Activated T-helper 17 cell treated with anti-CD3 and anti-CD28 coated beads, Interleukin-2, amount 50 U/mL, for 72 hours (primary cell): ENCODE measurements around the gene B4GALNT1. TPM values are rescaled to one million over a fixed set of nuclear protein-coding genes. Genes with fewer than 3 reads are reported as not detected.
"Not testable (repeated sequence)": the region's sequence is repeated elsewhere in the genome, so short reads cannot be mapped to it uniquely, and the experiment has no call there.

Experiments
- ATAC-seq: fragments of 150-1000 bp; cut with Tn5 transposase; replicated peaks from 2 replicates; pipeline ENCODE4 v1.10.0; 2021; ENCODE audit warnings: mild to moderate bottlenecking, moderate library complexity
- H3K27ac Mint-ChIP-seq: one replicate; pipeline ENCODE4 v1.8.0; 2022; ENCODE audit warnings: mixed read lengths
- H3K27me3 Mint-ChIP-seq: one replicate; pipeline ENCODE4 v1.8.0; 2022; ENCODE audit warnings: mixed read lengths
- H3K36me3 Mint-ChIP-seq: one replicate; pipeline ENCODE4 v1.8.0; 2022; ENCODE audit warnings: low read depth, mild to moderate bottlenecking, mixed read lengths
- H3K4me1 Mint-ChIP-seq: one replicate; pipeline ENCODE4 v1.8.0; 2022; ENCODE audit warnings: mixed read lengths
- H3K4me3 Mint-ChIP-seq: one replicate; pipeline ENCODE4 v1.8.0; 2022; ENCODE audit warnings: mild to moderate bottlenecking, mixed read lengths
- H3K9me3 Mint-ChIP-seq: one replicate; pipeline ENCODE4 v1.8.0; 2022; ENCODE audit warnings: mixed read lengths
- total RNA-seq, 2 donors: library from RNA; stranded (reverse); gene quantifications; one replicate each; pipeline ENCODE4 v1.2.3, GENCODE V29; 2022

The B4GALNT1 gene
- total RNA-seq, 2 donors from 2014 or later: 1.5 to 3.7 TPM

DNA sequence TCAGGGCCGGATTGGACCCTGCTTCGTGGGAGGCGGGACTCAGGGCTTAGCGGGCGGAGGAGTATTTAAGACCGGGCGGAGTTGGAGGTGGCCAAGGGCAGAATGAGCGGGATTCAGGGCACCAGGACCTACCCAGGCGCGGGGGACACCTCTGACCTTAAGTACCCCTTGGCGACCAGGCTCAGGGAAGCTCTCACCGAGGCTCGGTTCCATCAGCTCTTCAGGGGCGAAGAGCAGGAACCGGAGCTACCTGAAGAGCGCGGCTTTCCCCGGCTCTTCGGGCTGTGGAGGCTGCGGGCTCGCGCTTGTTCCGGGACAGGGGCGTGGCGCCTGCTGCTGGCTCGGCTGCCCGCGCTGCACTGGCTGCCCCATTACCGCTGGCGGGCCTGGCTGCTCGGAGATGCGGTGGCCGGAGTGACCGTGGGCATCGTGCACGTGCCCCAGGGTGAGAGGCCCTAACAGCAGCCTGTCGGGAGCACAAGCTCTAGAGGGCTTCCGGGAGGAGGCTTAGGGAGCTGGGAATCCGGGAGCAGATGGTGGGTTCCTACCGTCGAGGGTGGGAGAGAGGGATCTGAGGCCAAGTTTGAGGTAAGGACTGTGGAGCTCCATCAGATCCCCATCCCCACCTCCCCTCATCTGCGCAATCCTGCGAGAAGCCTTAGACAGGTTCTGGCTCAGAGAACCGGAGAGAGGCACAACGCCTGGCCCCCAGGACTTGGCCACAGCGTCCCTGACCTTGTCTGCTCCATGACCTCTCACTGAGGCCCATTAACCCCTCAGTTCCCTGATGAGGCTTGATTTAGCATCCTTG lies 13.4 kb downstream of the B4GALNT1 start:
- Mint-ChIP-seq H3K27ac (no peak overlapping the region), H3K4me3 (peak overlapping the region; percentile 52)
- ATAC-seq: peak; percentile 57

DNA sequence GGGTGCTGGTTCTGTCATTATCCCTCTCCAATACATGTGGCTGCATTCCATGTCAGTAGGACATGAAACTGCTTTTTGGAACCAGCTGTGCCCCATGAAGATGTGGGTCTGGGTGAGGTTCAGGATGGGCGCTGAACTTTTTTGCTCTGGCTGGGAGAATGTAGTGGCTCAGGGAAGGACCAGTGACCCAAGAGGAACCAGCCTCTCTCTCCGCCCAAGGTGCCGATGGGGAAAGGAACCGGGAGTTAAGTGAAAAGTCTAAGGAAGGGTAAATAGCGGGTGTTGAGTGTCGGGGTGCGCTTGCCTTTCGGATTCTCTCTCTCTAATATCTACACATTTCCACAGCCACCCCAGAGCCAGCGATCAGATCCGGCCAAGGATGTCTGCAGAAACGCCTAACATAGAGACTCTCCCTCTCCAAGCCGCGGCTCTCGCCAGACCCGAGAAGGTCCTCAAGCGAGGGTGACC lies 14.0 kb downstream of the B4GALNT1 start:
- peaks cover 6% of the 10 kb centered on the region for H3K36me3 Mint-ChIP-seq
- no peak for ATAC-seq
- H3K9me3 Mint-ChIP-seq: no peaks in the 10 kb centered on the region
- H3K27ac Mint-ChIP-seq: no peak overlapping the region
- H3K4me1 Mint-ChIP-seq: peaks cover 11% of the 10 kb centered on the region
- H3K4me3 Mint-ChIP-seq: peak overlapping the region; percentile 52
- peaks cover 62% of the 10 kb centered on the region for H3K27me3 Mint-ChIP-seq

More for the DNA sequence above, 13.4 kb downstream of the B4GALNT1 start:
- peaks cover 69% of the 10 kb centered on the region for H3K27me3 Mint-ChIP-seq
- peaks cover 6% of the 10 kb centered on the region for H3K36me3 Mint-ChIP-seq
- no peaks in the 10 kb centered on the region for H3K9me3 Mint-ChIP-seq
- H3K4me1 Mint-ChIP-seq: peaks cover 11% of the 10 kb centered on the region

DNA sequence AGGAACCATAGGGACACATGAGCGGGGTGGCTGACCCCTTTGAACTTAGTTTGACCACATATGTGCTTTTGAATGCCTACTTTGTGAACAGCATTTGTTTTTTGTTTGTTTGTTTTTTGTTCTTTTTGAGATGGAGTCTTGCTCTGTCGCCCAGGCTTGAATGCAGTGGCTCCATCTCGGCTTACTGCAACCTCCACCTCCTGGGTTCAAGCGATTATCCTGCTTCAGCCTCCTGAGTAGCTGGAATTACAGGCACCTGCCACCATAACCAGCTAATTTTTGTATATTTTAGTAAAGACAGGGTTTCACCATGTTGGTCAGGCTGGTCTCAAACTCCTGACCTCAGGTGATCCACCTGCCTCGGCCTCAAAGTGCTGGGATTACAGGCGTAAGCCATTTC lies 14.6 kb downstream of the B4GALNT1 start:
- H3K9me3 Mint-ChIP-seq, H3K36me3 Mint-ChIP-seq, H3K27ac Mint-ChIP-seq, H3K4me3 Mint-ChIP-seq, ATAC-seq: not testable (repeated sequence)
- Mint-ChIP-seq H3K27me3 (peaks cover 59% of the 10 kb centered on the region), H3K4me1 (peaks cover 11% of the 10 kb centered on the region)

DNA sequence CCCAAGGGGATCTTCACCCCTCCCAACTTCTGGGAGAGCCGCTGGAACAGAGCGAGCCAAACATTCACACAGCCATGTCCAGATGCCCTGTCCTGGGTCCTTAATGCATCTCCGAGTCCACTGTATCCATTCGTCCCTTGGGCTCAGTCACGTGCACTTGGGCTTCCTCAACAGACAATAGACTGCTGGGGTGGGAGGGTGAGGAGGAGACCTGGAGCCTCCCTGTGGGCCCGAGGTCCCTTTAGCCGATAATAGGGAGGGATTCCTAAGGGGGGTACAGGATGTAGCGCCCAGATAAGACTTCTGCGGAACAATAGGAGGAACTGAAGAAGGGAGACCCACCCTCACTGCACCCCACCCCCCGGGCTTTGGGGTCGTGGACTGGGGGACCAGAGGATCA lies 15.1 kb downstream of the B4GALNT1 start:
- peaks cover 54% of the 10 kb centered on the region for H3K27me3 Mint-ChIP-seq
- H3K4me3 Mint-ChIP-seq: no peak overlapping the region
- peaks cover 11% of the 10 kb centered on the region for H3K4me1 Mint-ChIP-seq
- no peaks in the 10 kb centered on the region for H3K9me3 Mint-ChIP-seq
- H3K27ac Mint-ChIP-seq: no peak overlapping the region
- ATAC-seq: no peak
- H3K36me3 Mint-ChIP-seq: peaks cover 6% of the 10 kb centered on the region

DNA sequence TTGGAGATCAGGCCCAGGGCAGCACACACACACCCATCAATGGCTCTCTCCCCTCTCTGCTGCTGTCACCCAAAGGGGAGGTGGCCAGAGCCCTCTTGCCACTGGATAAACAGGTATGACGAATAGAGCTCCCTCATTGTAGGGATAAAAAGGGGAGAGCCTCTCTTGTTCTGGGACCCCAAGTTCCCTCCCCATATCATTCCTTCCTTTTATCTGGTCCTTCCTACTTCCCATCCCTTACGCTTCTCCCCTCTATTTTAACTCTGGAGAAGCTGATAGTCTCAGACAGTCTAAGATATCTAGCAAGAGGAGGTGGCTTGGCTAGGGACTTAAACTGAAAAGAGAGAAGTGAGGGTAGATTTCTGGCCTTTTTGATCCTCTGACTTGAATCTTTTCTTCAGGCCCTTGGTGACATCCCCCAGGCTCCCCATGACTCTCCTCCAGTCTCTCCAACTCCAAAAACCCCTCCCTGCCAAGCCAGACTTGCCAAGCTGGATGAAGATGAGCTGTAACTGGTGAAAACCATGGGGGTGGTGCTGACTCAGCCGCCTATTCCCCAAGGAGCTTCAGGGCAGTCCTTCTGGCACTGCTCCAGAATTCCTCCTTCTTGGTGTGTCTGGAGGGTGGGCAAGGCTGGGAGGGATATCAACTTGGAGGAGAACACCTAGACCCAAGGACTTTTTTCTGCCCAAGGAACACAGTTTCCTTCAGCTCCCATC lies 16.5 kb downstream of the B4GALNT1 start:
- H3K9me3 Mint-ChIP-seq: no peaks in the 10 kb centered on the region
- H3K36me3 Mint-ChIP-seq: no peaks in the 10 kb centered on the region
- no peak overlapping the region for H3K27ac Mint-ChIP-seq
- H3K27me3 Mint-ChIP-seq: peaks cover 48% of the 10 kb centered on the region
- H3K4me1 Mint-ChIP-seq: peaks cover 5% of the 10 kb centered on the region
- no peak overlapping the region for H3K4me3 Mint-ChIP-seq
- ATAC-seq: no peak

DNA sequence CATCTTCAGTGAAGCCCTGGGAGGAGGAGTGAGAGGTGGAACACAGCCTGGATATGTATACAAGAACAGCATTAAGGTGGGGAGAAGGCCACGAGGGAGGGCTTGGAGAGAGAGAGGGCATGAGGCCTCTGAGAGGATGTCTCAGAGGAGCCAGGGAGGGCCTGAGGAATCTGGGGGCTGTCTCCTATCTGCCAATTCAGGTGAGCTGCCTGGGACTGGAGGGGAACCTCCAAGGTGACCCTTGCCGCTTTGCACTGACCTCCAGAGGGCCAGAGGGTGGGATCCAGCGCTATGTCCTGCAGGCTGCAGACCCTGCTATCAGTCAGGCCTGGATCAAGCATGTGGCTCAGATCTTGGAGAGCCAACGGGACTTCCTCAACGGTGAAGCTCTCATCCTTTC lies 17.4 kb downstream of the B4GALNT1 start:
- ATAC-seq: no peak

DNA sequence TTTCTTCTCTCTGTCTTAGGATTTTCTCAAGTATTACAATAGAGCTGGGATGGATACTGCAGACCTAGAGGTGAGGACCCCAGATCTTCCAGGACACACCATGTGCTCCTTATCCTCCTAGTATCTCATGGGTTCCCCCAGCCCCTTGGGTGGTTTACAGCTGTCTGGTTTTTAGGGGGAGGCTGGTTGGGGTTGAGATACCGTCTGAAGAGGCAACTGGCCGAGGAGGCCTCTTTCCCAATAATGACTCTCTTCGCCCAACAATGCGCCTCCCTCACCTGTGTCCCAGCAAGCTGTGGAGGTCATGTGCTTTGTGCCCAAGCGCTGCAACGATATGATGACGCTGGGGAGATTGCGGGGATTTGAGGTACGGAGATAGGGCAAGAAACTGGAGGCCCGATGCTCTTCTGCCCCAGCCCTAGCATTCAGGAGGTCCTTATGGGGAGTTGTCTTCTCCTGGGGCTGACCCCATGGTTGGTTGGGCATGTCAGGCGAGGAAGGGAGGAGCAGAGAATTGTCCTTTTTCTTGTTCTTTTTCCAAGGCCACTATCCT lies 18.0 kb downstream of the B4GALNT1 start:
- no peaks in the 10 kb centered on the region for H3K9me3 Mint-ChIP-seq
- peaks cover 38% of the 10 kb centered on the region for H3K27me3 Mint-ChIP-seq
- H3K36me3 Mint-ChIP-seq: no peaks in the 10 kb centered on the region
- no peaks in the 10 kb centered on the region for H3K4me1 Mint-ChIP-seq
- no peak for ATAC-seq
- H3K27ac Mint-ChIP-seq: no peak overlapping the region
- no peak overlapping the region for H3K4me3 Mint-ChIP-seq

More for the DNA sequence above, 17.4 kb downstream of the B4GALNT1 start:
- no peaks in the 10 kb centered on the region for H3K36me3 Mint-ChIP-seq
- H3K27me3 Mint-ChIP-seq: peaks cover 40% of the 10 kb centered on the region
- no peak overlapping the region for H3K4me3 Mint-ChIP-seq
- H3K4me1 Mint-ChIP-seq: no peaks in the 10 kb centered on the region
- no peaks in the 10 kb centered on the region for H3K9me3 Mint-ChIP-seq
- no peak overlapping the region for H3K27ac Mint-ChIP-seq

DNA sequence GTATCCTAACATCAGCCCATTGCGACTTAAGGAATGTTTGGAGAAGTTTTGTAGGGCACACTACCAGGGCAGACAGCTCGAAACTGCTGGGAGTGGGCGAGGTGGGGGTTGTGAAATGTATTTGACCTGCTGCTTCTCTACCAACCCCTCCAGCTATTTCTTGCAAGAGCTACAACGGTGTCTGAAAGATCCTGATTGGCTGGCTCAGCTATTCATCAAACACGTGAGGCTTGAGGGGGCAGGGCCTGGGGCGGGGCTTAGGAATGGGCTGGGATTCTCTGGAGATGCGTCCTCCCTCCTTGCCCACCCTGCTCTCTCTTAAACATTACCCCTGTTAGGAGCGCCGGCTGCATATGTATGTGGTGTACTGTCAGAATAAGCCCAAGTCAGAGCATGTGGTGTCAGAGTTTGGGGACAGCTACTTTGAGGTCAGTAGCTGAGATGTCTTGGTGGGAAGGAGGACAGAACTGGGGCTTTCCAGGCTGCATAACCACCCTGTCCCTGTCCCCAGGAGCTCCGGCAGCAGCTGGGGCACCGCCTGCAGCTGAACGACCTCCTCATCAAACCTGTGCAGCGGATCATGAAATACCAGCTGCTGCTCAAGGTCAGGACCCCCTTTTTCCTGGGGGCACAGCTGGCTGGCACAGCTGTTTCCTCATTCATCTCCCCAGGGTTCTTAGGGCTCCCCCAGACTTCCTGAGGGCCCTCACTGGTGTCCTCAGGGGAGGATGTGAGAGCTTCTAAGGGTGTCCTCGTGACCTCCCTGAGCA lies 18.6 kb downstream of the B4GALNT1 start:
- no peak for ATAC-seq

DNA sequence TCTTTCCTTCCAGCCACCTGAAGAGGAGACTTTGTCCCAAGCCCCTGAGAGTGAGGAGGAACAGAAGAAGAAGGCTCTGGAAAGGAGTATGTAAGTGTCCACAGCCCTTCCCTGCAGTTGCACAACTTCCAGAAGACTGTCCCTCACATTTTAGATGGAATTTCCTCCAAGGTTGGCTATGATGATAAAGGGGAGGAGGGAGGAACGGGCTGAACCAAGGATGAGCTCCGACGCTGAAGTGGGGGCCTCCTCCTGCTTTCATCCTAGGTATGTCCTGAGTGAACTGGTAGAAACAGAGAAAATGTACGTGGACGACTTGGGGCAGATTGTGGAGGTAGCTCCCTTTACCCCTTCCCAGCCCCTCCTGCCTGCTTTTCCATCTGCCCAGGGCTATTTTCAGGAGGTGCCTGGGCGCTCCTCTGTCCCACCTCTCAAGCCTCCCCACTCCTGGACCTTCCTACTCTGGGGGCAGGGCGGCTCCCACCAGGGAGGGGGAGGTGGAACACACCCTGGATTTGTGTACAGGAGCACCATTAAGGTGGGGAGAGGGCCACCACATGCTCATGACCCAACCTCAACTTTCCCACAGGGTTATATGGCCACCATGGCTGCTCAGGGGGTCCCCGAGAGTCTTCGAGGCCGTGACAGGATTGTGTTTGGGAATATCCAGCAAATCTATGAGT lies 19.4 kb downstream of the B4GALNT1 start:
- ATAC-seq: no peak
- no peaks in the 10 kb centered on the region for H3K36me3 Mint-ChIP-seq
- H3K9me3 Mint-ChIP-seq: no peaks in the 10 kb centered on the region
- H3K4me1 Mint-ChIP-seq: no peaks in the 10 kb centered on the region
- H3K4me3 Mint-ChIP-seq: no peak overlapping the region
- H3K27ac Mint-ChIP-seq: no peak overlapping the region
- peaks cover 30% of the 10 kb centered on the region for H3K27me3 Mint-ChIP-seq

More for the DNA sequence above, 18.6 kb downstream of the B4GALNT1 start:
- no peak overlapping the region for H3K4me3 Mint-ChIP-seq
- H3K27me3 Mint-ChIP-seq: peaks cover 37% of the 10 kb centered on the region
- no peaks in the 10 kb centered on the region for H3K36me3 Mint-ChIP-seq
- no peaks in the 10 kb centered on the region for H3K4me1 Mint-ChIP-seq
- H3K27ac Mint-ChIP-seq: no peak overlapping the region
- H3K9me3 Mint-ChIP-seq: no peaks in the 10 kb centered on the region

DNA sequence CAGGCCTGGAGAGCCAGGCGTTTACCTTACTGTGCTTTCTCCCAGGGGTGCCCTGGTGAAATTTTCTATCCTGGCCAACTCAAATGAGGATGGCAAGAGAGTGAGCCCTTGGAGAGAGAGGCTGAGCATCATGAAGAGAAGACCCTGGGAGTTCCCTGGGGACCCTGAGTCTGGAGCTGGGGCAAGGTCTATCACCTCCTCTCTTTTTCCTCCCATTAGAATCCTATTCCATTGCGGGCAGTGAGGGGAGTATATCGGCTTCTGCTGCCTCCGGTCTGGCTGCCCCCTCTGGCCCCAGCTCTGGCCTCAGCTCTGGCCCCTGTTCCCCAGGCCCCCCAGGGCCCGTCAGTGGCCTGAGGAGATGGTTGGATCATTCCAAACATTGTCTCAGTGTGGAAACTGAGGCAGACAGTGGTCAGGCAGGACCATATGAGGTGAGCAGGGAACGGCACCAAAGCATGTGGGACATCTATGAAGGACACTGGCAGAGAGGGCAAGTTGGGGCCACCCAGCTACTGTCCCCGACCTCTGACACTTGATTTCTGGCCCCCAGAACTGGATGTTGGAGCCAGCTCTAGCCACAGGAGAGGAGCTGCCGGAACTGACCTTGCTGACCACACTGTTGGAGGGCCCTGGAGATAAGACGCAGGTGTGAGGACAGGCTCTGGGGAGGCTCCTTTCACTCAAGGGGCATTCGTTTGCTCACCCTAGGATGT lies 20.1 kb downstream of the B4GALNT1 start:
- no peaks in the 10 kb centered on the region for H3K9me3 Mint-ChIP-seq
- H3K4me1 Mint-ChIP-seq: no peaks in the 10 kb centered on the region
- peaks cover 26% of the 10 kb centered on the region for H3K27me3 Mint-ChIP-seq
- H3K27ac Mint-ChIP-seq: no peak overlapping the region
- H3K4me3 Mint-ChIP-seq: peak overlapping the region; percentile 60
- no peaks in the 10 kb centered on the region for H3K36me3 Mint-ChIP-seq
- no peak for ATAC-seq

DNA sequence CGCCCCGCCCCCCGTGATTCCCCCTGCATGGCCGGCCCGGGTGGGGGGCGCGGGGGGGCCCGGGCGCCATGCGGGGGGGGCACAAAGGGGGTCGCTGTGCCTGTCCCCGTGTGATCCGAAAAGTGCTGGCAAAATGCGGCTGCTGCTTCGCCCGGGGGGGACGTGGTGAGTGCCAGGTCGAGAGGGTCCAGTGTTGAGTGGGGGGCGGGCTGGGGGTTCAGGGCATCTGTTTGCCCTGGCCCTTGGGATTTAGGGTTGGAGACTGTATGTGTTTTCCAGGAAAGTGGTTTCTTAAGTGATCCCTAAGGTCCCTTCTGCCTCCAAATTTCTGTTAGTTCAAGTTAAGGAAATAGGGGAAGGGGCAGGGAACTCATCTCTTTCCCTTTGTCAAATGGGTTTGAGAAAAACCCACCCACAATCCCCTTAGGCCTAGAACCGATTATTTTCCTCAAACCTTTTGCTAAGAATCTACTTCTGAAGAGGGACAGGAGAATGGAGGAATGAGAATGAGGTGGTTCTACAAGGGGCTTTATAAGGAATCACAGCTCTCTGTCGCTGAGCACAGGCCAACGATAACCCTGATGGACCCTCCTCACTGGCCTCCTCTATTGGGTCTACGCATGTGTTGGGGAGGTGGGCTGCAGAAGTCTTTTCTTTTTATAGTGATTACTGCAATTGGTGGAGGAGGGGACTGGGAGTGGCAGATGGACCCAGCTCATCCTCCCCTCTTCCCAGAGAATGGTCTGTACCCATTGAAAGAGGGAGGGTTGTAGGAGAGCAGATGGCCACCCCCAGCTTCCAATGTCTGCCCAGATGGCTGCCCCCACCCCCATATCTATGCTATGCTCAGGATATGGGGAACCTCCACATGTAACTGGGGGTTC lies 20.9 kb downstream of the B4GALNT1 start:
- no peaks in the 10 kb centered on the region for H3K9me3 Mint-ChIP-seq
- H3K4me1 Mint-ChIP-seq: no peaks in the 10 kb centered on the region
- H3K4me3 Mint-ChIP-seq: peak overlapping the region; percentile 60
- H3K36me3 Mint-ChIP-seq: no peaks in the 10 kb centered on the region
- no peak overlapping the region for H3K27ac Mint-ChIP-seq
- no peak for ATAC-seq
- H3K27me3 Mint-ChIP-seq: peaks cover 18% of the 10 kb centered on the region

DNA sequence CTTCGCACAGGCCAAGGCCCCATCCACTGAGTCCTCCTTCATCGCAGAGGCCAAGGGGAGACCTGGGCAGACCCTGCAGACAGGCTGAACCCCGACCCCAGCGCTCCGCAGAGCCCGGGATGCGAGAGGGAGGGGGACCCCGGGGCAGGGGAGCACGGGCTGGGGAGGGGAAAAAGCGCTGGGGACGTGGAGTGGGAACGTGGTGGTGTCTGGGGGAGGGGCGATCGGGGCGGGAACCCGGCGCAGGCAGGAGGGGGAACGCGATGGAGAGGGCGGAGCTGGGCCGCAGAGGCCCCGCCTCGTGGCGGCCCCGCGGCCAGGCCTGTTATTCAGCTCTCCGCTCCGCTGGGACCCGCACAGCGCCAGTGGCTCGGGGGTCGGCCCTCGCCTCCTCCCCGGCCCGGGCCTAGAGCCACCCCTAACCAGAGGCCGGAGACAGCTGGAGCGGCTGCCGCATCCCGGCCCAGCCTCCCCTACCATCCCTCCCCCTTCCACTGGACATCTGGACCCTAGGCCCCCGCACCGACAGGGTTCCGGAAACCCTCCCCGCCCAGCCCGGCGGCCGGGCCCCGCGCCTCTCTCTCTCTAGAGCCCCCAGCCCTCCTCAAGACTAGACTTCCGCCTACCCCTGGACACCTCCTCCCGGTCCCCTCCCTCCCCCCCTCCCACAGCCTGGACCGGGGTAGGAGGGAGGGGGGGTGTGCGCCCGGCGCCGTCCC lies 21.7 kb downstream of the B4GALNT1 start, which contains the start of gene ARHGEF25:
ARHGEF25 (plus strand) TSS at position 328 of the 719 bp plus-strand sequence. CDS start 460 bp downstream, outside the sequence.
- Mint-ChIP-seq H3K27me3 (peaks cover 13% of the 10 kb centered on the region), H3K9me3 (no peaks in the 10 kb centered on the region), H3K27ac (no peak within 1 kb of the TSS), H3K4me1 (no peaks in the 10 kb centered on the region), H3K36me3 (no peaks in the 10 kb centered on the region), H3K4me3 (peak within 1 kb of the TSS; percentile 60)
- peak; percentile 85 for ATAC-seq
